ENCODE data around the gene SPTBN5. TPM values are rescaled to one million over a fixed set of nuclear protein-coding genes. Genes with fewer than 3 reads are reported as not detected.

SPTBN5 gene
- total RNA-seq, 4 donors from 2014 or later: 0.40 to 2.5 (median 1.8) TPM

DNA sequence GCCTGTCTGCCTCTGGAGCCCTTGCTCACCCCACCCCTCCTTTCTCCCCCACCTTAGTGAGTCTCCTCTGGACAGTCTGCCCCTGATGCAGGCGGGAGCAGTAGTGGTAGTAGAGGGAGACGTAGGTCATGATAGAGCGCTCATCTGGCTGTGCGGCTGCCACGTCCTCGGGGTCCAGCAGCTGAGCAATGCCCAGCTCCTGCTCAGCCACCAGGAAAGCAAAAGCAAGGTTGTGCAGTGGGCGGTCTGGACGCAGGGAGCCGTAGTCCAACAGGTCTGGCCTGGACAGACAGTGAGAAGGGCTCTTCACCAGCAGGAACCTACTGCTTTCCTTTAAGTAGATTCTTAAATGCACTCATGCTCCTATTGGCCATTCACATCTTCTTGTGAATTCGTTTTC, 6.7 kb downstream of the SPTBN5 start:
- Histone ChIP-seq H3K36me3 (no peaks in the 10 kb centered on the region), H3K4me1 (peaks cover 15 to 31% of the 10 kb centered on the region in 2 donors), H3K27ac (no peak overlapping the region), H3K27me3 (no peaks in the 10 kb centered on the region), H3K4me3 (replicated peaks in 1 of 3) (no peak overlapping the region), H3K9me3 (no peaks in the 10 kb centered on the region)
- peak in 1 of 2 donors; percentile 31 for DNase-seq
- 63 to 87% methylated on average over 10 of the region's 10 CpGs for whole genome bisulfite sequencing, 2 donors
- TF ChIP-seq CTCF (IDR thresholded peaks at IDR 0.05) (no peak), POLR2A (IDR thresholded peaks at IDR 0.05) (no peak)
- intact Hi-C loops (cut with DNase I): no loop called here

- H3K27ac ChIP-seq: no peak overlapping the region
- H3K4me1 ChIP-seq: peaks cover 15 to 31% of the 10 kb centered on the region in 2 donors
- no peak for DNase-seq
- no peaks in the 10 kb centered on the region for H3K27me3 ChIP-seq
- intact Hi-C loops (cut with DNase I): no loop called here
- no peak overlapping the region for H3K4me3 ChIP-seq (replicated peaks in 1 of 3)
- no peak for TF ChIP-seq POLR2A (IDR thresholded peaks at IDR 0.05)
- no peak for TF ChIP-seq CTCF (IDR thresholded peaks at IDR 0.05)
- H3K9me3 ChIP-seq: no peaks in the 10 kb centered on the region
- 91 to 94% methylated on average over 7 of the region's 7 CpGs for WGBS, 2 donors
- H3K36me3 ChIP-seq: no peaks in the 10 kb centered on the region
Observed at GRCh38 chr15:41886741-41887140, 7.1 kb downstream of the SPTBN5 start.

- TF ChIP-seq CTCF (IDR thresholded peaks at IDR 0.05) (no peak), POLR2A (IDR thresholded peaks at IDR 0.05) (no peak)
- DNase-seq: no peak
- Histone ChIP-seq H3K27me3 (no peaks in the 10 kb centered on the region), H3K27ac (no peak overlapping the region), H3K36me3 (no peaks in the 10 kb centered on the region), H3K4me1 (peaks cover 17 to 30% of the 10 kb centered on the region in 2 donors), H3K4me3 (replicated peaks in 1 of 3) (no peak overlapping the region), H3K9me3 (no peaks in the 10 kb centered on the region)
- intact Hi-C loops (cut with DNase I): no loop called here
- WGBS, 2 donors: 97 to 100% methylated on average over 10 to 12 of the region's 14 CpGs
Observed at GRCh38 chr15:41885841-41886240, 8.0 kb downstream of the SPTBN5 start.

DNA sequence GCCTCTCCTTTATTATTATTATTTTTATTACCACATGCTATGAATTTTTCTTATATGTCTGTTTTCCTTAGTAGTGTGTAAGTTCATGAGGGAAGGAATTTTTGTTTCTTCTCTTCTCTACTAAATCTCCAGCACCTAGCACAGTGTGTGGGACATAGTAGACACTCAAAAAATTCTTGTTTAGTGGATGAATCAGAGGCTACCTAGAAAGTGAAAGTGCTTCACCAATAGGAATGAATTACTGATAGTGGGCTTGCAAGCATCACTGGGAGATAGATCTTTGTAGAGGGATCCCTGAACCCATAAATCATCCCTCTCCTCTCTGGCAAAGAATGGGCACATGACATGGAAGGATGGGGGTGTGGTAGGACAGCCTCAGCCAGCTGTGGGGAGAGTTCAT, 8.5 kb downstream of the SPTBN5 start:
- no peak overlapping the region for H3K27ac ChIP-seq
- H3K36me3 ChIP-seq: no peaks in the 10 kb centered on the region
- H3K4me3 ChIP-seq (replicated peaks in 1 of 3): no peak overlapping the region
- intact Hi-C loops (cut with DNase I): no loop called here
- peaks cover 17 to 24% of the 10 kb centered on the region in 2 donors for H3K4me1 ChIP-seq
- no peak for DNase-seq
- no peaks in the 10 kb centered on the region for H3K9me3 ChIP-seq
- TF ChIP-seq CTCF (IDR thresholded peaks at IDR 0.05) (no peak), POLR2A (IDR thresholded peaks at IDR 0.05) (no peak)
- H3K27me3 ChIP-seq: no peaks in the 10 kb centered on the region

- H3K27me3 ChIP-seq: no peaks in the 10 kb centered on the region
- TF ChIP-seq CTCF (IDR thresholded peaks at IDR 0.05) (no peak), POLR2A (IDR thresholded peaks at IDR 0.05) (no peak)
- no peak for DNase-seq
- intact Hi-C loops (cut with DNase I): no loop called here
- H3K36me3 ChIP-seq: no peaks in the 10 kb centered on the region
- peaks cover 17 to 21% of the 10 kb centered on the region in 2 donors for H3K4me1 ChIP-seq
- no peaks in the 10 kb centered on the region for H3K9me3 ChIP-seq
- 97 to 98% methylated on average over 7 of the region's 7 CpGs for WGBS, 2 donors
- no peak overlapping the region for H3K4me3 ChIP-seq (replicated peaks in 1 of 3)
- no peak overlapping the region for H3K27ac ChIP-seq
Observed at GRCh38 chr15:41884458-41884857, 9.4 kb downstream of the SPTBN5 start.
